Anterior cingulate cortex (tissue), 58 donors: ENCODE data around the gene IL7R.
A peak's percentile ranks its signal among the peaks of the same experiment; 100 is the strongest.
"Not testable (repeated sequence)": the region's sequence is repeated elsewhere in the genome, so short reads cannot be mapped to it uniquely, and the experiment has no call there.

ENCODE experiments used
- DNase-seq, 58 donors: peaks; one replicate each; lab custom pipeline; 2025; lab: John Stamatoyannopoulos, UW

IL7R gene

GRCh38 chr5:35835796-35836742, 20.6 kb upstream of the IL7R start:
- no peak for DNase-seq

DNA sequence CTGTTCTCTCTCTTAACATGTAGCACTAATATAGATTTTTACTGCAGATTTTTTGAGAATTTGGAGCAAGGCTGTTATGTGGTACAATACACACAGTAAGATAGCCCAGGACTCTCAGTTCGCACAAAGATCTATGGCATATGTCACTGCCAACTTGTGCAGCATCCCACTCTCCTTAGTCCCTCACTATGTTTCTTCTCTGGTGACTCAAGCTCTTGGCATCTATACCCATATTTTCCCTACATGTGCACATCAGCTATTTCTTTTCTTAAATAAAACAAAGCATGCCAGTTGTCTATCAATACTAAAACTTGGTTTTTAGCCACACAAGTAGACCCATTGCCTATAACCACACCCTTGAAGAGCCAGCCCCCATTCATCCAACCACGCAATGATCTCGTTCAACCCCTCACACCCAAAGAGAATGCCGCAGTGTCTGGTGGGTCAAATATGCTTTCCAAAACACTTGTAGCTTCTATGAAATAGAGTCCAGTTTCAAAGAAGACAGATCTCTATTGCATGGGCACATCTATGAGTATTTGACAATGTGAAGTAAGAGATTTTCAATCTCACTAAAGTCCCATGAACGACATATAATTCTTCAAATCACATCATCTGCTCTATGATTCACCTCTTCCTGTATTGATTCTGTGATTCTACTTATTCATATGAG, 18.2 kb upstream of the IL7R start:
- DNase-seq: peak in 2 of 58 donors; percentile 1 to 5

DNA sequence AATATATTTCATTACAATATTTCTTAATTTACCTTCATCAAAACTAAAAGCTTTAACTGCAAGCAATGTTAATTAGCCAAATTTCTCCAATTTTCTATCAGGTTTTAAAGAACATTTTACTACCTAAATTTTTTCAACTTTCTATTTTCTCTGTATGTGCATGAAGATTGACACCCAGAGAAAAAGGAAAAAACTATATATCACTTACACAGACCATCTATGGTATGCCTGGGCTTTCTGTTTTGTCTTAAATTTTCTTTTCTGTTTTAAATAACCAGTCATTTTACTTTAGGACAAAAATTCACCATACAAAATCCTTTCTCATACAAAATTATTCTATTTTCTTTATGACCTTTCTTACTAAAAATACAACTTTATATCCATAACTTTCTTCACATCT, 13.8 kb upstream of the IL7R start:
- DNase-seq: no peak

- not testable (repeated sequence) for DNase-seq
Observed at GRCh38 chr5:35845508-35845907, 11.2 kb upstream of the IL7R start.

- DNase-seq: no peak
Observed at GRCh38 chr5:35847491-35847890, 9.2 kb upstream of the IL7R start.

- no peak for DNase-seq
Observed at GRCh38 chr5:35847961-35848360, 8.7 kb upstream of the IL7R start.

- no peak for DNase-seq
Observed at GRCh38 chr5:35849860-35850259, 6.8 kb upstream of the IL7R start.

GRCh38 chr5:35850967-35851680, 5.6 kb upstream of the IL7R start:
- DNase-seq: no peak

- peak in 2 of 58 donors; percentile 1 to 5 for DNase-seq
Observed at GRCh38 chr5:35852084-35852734, 4.5 kb upstream of the IL7R start.

GRCh38 chr5:35852773-35853172, 3.9 kb upstream of the IL7R start:
- no peak for DNase-seq

DNA sequence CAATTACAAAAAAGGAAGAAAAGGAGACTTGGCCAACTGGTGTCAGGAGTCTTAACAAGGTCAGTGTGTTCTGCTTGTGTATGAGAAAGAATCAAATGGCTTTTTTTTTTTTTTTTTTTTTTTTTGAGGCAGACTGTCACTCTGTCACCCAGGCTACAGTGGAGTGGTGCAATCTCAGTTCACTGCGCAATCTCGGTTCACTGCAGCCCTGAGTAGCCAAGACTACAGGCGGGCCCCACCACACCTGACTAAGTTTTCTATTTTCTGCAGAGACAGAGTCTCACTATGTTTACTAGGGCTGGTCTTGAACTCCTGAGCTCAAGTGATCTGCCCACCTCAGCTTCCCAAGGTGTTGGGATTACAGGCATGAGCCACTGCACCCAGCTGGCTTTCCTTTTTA, 3.1 kb upstream of the IL7R start:
- DNase-seq: no peak

GRCh38 chr5:35854248-35854647, 2.4 kb upstream of the IL7R start:
- no peak for DNase-seq

- DNase-seq: no peak
Observed at GRCh38 chr5:35855187-35855586, 1.5 kb upstream of the IL7R start.

GRCh38 chr5:35856186-35856764, 416 bp upstream of the IL7R start:
- not testable (repeated sequence) for DNase-seq

GRCh38 chr5:35857606-35858205, 1.0 kb downstream of the IL7R start:
- no peak for DNase-seq

DNA sequence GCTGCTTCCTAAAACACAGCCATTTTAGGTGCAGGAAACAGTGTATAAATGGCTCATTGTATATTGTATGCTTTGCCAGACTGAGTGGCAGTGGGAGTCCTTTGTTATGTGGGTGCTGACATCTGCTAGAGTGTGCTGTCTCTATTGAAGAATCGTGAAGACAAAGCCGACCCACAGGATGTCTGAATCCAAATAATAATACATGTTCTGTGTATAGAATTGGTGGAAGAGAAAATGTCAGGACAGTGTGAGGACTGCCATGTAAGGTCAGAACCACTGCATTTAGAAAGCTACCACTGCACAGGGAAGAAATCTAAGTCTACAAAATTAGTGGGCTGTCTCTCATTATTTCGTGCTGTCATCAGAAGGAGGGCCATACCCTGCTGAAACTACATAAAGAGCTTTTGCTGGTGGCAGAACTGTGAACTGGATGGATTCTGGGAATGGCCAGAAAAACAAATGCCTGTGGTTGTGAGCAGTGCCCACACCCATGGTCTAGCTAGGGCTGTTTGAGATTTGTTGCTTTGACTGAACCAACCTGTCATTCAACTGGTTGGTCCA, 2.5 kb downstream of the IL7R start:
- DNase-seq: peak in 3 of 58 donors; percentile 2 to 5 (median 3)

- no peak for DNase-seq
Observed at GRCh38 chr5:35860686-35861085, 4.0 kb downstream of the IL7R start.

GRCh38 chr5:35861718-35862117, 5.0 kb downstream of the IL7R start:
- DNase-seq: no peak

GRCh38 chr5:35862126-35862525, 5.4 kb downstream of the IL7R start:
- DNase-seq: no peak
